Measurements from ENCODE around the gene SCML2. TPM values are rescaled to one million over a fixed set of nuclear protein-coding genes. Genes with fewer than 3 reads are reported as not detected.
"Not testable (repeated sequence)": the region's sequence is repeated elsewhere in the genome, so short reads cannot be mapped to it uniquely, and the experiment has no call there.

Gene SCML2
- 10 to 100 TPM in 2 of 4 donors, 1 to 10 TPM in 2; 7.9 to 12.4 (median 10.5) TPM for polyA plus RNA-seq (ENCODE audit: insufficient read length in 4 of 4)

DNA sequence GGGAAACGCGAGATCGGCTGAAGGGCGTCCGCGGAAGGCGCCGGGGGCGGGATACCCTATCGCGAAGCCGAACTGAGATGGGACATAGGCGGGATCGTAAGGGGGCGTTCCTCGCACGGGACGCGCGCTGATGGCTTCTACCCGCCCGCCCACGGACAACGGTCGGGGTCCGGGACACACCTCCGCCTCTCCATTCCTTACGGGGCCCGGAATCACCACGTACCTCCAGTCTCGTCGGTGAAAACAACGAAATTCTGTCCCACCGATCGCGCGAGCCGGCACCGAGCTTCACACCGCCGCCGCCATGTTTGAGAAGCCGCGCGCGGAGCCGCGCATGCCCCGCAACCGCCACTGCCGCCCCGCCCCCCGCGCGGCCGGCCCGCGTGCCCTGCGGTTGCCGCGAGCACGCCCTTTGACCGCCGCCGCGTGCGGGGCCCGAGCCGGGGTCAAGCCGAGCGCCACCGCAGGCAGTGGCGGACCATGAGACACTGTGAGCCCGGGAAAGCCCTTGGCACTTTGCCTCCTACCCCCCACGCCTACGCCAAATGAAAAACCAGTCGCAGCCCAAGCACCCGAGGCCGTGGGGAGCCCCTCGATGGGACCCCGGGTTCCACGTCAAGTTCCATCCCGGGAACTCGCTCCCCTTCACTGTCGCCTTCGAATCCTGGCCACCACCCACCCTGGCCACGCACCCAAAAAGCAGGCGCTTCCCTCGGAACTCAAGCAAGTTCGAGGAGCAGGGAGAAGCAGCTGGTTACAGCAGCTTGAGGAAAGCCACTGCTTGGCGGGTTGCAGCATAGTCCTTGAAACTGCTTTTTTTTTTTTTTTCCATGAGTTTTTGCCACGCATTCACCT is at the start of gene SCML2:
Gene SCML2 (minus strand): TSS at position 320 of the 855 bp plus-strand sequence. CDS start 20,617 bp downstream, outside the sequence.
- DNase-seq (ENCODE audit: low read depth in 4 of 4, low spot score in 2 of 4): peak in 2 of 4 donors; percentile 20 to 32

DNA sequence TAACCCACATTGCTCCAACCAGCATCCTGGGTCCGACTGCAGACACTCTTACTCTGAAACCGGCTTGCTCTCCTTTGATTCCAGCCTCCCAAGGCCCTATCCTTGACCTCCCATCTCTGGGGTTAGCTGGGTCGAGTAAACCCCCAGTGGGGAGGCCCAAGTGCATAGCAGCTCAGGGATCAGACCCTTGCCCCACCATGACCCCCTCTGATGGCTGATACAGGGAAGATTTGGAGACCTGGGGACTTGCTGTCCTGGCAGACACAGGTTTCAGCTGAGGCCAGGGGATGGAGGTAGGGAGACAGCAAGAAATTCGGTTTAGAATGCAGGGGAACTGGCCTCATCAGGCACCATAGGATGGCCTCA is 47.3 kb upstream of the SCML2 start:
- DNase-seq (ENCODE audit: low read depth in 4 of 4, low spot score in 2 of 4): no peak

DNA sequence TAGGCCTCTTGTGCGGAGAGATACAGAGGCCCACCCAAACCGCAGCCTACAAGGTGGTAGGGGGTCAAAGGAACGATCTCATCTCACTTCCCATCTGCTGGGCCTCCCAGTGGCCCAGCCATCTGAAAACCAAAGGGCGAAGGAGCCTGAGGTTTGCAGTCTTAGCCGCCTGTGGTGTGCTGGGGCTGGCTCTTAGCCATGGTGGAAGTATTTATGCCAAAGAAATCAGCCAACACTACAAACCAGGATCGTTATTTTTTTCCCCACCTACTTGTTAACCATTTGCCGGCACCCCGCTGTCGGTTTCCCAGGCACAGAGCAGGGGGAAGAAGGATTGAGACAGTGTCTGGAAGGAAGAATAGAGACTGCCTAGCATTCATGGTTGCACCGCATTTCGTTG is 40.0 kb upstream of the SCML2 start:
- DNase-seq (ENCODE audit: low read depth in 4 of 4, low spot score in 2 of 4): no peak

DNA sequence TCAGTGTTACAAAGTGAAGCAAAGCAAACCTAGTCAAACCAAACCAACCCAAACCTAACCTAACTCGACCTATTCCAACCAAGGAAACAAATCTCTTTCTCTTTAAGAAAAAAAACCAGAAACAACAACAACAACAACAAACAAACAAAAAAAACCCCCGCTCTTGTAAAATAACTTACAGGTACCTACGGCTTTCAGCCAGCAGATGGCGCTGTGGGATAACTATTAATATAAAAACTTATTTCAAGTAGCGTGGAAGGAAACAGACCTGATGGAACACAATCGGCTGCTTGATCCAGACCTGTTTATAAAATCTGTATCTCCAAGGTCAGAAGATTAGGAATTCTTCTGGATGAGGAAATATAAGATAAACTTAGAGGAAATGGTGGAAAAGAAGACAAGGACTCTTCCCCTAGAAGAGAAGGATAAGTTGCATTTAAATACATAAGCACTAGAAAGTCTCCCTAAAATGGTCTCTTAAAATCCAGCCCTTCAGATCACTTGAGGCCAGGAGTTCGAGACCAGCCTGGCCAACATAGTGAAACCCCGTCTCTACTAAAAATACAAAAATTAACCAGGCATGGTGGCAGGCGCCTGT is 36.6 kb upstream of the SCML2 start:
- peak; percentile 13 to 37 (median 16) for DNase-seq (ENCODE audit: low read depth in 4 of 4, low spot score in 2 of 4)

DNA sequence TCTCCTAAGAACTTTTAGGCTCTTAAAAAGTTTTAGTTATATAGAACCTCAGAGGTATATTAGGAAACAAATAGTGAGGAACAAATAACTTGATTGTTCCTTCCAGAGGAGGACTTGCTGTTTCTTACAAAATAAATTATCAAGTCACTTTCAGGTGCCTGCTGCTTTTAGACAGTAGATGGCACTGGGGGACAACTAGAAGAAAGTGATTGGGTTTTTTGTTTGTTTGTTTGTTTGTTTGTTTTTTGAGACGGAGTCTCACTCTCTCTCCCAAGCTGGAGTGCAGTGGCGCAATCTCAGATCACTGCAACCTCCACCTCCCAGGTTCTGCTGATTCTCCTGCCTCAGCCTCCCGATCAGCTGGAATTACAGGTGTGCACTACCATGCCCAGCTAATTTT is 35.5 kb upstream of the SCML2 start:
- no peak for DNase-seq (ENCODE audit: low read depth in 4 of 4, low spot score in 2 of 4)

DNA sequence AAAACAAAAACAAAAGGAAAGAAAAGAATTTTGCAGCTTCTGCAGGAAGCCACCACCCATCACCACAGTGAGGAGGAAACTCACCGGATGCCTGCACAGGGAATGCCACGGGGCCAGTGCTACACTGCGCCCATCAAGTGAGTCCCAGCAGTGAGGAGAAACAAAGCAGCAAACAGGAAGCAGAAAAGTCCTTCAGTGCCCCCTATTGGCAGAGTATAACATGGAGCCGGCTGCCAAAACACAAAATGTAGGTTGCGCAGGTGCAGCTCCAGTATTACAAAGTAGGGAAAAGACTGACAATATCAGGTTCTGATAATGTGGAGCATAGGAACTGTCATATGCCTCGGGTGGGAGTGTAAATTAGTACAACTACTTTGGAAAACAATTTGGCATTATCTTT is 23.3 kb upstream of the SCML2 start:
- no peak for DNase-seq (ENCODE audit: low read depth in 4 of 4, low spot score in 2 of 4)

DNA sequence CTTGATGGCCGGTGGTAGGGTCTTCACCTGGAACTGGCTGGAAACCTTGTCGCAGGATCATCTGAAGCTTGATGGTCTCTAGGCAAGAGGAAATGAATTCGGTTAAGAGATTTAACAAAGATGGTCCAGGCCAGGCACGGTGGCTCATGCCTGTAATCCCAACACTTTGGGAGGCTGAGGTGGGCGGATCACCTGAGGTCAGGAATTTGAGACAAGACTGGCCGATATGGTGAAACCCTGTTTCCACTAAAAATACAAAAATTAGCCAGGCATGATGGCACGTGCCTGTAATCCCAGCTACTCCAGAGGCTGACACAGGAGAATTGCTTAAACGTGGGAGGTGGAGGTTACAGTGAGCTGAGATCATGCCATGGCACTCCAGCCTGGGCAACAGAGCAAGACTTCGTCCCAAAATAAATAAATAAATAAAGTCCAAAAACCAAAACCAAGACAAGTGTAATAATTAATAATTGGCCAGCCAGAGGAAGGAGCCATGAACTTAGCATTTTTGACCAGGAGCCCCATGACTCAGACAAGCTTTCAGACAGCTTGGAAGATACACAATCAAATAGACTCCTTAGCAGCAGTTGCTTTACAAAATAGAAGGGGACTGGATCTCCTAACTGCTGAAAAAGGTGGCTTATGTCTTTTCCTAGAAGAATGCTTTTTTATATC is 20.8 kb upstream of the SCML2 start:
- not testable (repeated sequence) for DNase-seq (ENCODE audit: low read depth in 4 of 4, low spot score in 2 of 4)

DNA sequence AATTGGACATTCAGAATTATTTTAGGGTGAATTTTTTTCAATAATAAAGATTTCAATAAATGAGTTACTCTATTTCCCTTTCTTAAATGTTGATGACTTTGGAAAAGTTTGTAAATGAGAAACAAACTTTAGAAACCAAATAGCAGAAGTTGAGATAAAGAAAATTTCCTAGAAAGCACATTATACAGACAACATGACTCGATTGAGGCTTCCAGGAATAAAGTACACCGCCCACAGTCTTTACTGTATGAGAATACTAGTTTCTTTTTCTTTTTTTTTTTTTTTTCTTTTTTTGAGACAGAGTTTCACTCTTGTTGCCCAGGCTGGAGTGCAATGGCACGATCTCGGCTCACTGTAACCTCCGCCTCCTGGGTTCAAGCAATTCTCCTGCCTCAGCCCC is 14.6 kb upstream of the SCML2 start:
- DNase-seq (ENCODE audit: low read depth in 4 of 4, low spot score in 2 of 4): not testable (repeated sequence)

DNA sequence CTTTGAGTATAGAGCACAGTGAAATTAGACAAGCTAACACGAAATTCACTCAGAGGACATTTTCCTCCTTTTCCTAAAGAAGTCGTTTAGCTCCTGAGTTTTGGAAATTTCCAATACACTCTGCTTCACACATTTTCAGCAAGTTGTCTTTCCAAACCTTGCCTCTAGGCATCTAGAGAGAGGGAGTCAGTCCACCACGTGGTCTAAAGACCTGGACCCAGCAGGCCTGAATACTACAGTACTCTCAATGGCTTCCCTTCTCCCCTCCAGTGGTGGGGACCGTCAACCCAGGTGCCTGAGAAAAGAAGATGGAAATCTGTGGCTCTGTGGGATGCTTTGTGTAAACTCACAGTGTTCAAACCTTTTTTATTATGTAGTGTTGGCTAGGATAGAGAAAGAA is 13.9 kb upstream of the SCML2 start:
- no peak for DNase-seq (ENCODE audit: low read depth in 4 of 4, low spot score in 2 of 4)

DNA sequence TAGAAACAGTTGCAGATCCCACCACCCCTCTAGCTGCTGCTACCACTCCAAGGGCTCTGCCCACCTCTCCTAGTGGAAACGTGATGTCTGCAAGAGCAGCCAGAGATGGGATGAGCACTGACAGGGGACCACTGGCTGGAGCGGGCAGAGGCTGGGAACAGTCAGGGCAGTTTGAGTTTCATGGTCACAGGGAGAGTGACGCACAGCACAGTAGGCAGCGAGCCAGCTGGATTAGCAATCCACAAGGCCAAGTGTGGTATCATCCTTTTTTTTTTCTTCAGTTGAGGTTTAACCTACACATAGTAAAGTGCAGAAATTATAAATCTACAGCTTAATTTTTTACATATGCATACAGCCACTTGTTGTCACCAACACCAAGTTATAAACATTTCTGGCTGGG is 6.4 kb upstream of the SCML2 start:
- DNase-seq (ENCODE audit: low read depth in 4 of 4, low spot score in 2 of 4): no peak

DNA sequence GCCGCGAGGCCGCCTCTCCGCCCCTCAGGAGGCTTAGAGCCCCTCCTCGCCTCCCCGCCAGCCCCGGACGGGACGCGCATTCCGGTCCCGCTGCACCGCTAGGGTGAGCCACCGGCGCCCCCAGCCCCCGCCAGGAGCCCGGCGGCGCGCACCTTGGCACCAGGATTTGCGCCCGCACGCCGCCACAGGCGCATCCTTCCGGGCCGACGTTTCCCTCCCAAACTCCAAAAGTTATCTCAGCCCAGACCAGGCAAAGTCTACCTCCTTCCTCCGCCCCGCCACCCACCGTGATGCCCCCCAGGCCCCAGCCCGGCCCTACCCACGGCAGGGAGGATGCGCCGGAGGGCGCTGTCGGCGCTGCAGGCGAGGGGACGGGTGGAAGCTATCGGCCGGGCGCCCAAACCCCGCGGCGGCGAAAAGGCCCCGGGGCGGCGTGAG is 538 bp downstream of the SCML2 start:
- peak in 2 of 4 donors; percentile 4 to 8 for DNase-seq (ENCODE audit: low read depth in 4 of 4, low spot score in 2 of 4)

DNA sequence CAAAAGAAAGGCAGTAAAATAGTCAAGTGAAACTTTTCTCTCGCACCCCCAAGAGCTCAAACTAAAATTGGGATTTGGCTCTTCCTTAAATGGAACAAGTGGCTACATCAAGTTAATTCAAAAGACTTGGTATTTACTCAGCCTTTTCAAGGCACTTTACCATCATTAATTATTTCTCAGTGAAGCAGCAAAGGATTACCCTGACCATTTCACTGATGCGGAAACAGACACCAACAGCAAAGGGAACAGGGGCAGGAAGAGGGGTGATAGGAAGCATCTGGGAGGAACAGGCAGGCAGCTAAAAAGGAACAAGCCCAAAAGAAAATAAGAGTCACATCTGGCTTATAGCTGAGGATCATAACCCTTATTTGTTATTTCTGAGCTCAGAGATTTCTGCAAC is 2.7 kb downstream of the SCML2 start:
- DNase-seq (ENCODE audit: low read depth in 4 of 4, low spot score in 2 of 4): peak in 2 of 4 donors; percentile 2 to 3

DNA sequence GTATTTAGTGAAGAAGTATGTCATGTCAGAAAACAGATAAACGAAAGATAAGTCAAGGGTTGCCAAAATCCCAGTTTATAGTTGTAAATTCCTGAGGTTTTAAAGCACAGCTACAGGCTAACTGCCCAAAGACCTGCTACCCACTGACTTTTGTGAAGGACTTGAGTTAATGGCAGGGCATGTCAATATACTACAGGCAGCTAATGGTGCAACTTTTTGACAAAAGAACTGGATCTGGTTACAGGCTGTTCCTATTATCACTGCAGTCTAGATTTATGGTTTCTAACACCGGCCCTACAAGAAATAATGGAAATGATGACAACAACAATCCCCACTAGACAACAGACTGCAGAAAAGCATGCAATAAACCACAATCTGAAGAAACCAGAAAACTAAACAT is 6.4 kb downstream of the SCML2 start:
- DNase-seq (ENCODE audit: low read depth in 4 of 4, low spot score in 2 of 4): no peak

DNA sequence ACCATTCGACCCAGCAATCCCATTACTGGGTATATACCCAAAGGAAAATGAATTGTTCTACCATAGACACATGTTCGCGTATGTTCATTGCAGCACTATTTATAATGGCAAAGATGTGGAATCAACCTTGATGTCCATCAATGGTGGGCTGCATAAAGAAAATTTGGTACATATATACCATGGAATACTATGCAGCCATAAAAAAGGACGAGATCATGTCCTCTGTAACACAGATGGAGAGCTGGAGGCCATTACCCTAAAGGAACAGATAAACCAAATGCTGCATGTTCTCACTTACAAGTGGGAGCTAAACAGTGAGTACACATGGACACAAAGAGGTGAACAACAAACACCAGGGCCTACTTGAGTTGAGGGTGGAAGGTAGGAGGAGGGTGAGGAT is 45.1 kb downstream of the SCML2 start:
- DNase-seq (ENCODE audit: low read depth in 4 of 4, low spot score in 2 of 4): no peak

DNA sequence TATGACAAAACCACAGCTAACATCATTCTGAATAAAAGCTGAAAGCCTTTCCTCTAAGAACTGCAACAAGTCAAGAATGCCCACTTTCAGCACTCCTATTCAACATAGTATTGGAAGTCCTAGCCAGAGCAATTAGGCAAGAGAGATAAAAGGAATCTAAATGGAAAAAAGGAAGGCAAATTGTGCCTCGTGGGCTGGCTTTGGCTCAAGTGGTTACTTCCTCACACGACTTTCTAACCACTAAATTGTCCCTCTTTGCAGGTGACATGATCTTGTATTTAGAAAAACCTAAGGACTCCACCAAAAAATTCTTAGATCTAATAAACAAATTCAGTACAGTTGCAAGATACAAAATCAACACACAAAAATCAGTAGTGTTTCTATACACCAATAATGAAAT is 57.2 kb downstream of the SCML2 start:
- DNase-seq (ENCODE audit: low read depth in 4 of 4, low spot score in 2 of 4): no peak

DNA sequence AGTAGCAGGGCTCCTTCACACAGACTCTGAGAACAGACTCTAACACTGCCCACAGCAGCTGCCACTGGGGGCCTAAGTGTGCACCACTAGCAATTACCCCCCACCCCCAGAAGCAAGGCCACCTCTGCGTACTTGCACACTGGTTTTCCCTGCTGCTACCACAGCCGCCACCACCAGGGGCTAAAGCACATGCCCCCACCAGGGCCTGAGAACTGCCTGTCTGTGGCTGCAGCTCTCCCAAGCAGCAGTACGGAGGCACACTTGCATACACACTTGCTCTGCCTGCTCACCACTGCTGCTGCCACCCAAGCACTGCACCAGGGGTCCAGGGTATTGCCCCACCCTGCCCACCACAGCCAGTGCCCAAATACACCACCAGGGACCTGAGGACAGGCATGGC is 59.6 kb downstream of the SCML2 start:
- DNase-seq (ENCODE audit: low read depth in 4 of 4, low spot score in 2 of 4): no peak

DNA sequence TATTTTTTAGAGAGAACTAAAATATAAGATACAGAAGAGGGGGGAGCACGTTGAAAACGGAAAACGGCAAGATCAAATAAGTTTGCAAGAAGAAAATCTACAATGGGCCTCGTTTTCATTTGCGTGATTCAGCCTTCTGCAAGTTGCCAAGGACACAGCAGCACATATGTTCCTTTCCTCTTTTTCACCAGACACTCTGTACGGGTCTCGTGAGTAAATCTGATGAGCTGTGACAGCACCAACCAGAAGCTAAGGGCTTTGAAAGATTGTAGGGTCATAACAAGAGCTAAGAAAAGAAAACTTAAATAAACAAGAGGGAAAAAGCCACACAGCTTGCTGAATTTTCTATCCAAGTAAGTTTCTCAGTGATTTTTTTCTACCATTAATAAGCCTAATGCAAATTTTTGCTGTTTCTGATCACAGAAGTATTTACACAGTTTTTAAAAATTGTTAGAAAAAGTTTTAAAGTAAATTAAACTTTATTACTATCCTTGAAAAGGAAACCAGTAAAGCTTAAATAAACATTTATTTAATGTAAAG is 63.4 kb downstream of the SCML2 start:
- peak in 1 of 4 donors; percentile 9 for DNase-seq (ENCODE audit: low read depth in 4 of 4, low spot score in 2 of 4)

DNA sequence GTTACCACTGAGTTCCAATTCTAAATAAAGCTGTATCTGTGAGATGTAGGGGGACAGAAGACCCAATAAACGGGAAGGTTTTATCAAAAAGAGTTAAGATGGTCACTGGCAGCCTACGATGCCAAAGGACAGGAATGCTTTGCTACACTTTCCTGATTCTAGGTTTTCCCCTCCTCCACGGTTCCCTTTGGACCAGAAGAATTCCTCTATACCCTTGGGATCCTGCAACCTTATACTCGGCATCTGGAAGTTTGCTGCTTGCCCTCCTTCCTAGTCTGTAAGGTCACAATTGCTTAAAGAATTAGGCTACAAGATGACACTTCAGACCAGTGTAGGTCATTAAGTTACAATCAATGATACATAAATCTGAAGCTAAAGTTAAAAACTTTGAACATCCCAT is 64.3 kb downstream of the SCML2 start:
- DNase-seq (ENCODE audit: low read depth in 4 of 4, low spot score in 2 of 4): no peak

DNA sequence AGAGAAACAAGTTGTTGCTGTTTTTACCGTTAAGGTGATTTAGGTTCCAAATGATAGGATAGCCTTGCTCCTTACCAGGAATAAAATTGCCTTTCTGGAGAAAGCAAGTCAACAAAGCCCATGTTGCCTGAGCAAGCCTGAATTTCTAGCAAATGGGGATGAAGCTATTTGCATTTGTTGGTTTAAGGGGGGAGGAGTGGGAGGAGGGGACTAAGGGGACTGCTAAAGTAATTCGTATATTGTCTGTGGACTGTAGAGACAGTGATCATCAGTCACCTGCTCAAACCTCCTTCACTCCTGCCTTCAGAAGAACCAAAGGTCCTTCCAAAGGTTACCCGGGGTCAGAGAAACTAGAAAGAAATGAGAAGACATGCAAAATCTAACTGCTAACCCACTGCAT is 65.8 kb downstream of the SCML2 start:
- peak in 1 of 4 donors; percentile 12 for DNase-seq (ENCODE audit: low read depth in 4 of 4, low spot score in 2 of 4)

DNA sequence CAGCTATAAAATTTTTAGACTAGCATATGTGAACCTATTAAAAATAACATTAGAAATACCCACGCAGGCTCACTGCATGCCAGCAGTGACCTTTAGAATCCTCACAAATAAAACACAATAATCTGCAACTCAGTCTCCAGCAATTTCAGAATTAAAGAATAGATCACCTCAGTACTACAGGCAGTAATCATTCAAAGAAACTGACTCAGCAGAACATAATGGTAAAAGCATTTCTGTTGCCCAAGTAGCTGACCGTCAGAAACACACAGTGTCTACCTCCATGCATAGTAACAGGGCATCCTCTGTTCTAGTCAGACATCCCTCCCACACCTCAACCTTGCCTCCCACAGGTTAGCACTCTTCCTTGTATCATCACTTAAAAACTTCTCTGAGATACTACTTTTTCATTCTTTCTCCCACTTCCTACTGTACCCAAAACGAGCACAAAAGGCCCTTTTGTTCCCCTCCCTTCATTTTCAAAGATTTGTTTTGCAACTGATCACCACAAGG is 68.1 kb downstream of the SCML2 start:
- DNase-seq (ENCODE audit: low read depth in 4 of 4, low spot score in 2 of 4): no peak

DNA sequence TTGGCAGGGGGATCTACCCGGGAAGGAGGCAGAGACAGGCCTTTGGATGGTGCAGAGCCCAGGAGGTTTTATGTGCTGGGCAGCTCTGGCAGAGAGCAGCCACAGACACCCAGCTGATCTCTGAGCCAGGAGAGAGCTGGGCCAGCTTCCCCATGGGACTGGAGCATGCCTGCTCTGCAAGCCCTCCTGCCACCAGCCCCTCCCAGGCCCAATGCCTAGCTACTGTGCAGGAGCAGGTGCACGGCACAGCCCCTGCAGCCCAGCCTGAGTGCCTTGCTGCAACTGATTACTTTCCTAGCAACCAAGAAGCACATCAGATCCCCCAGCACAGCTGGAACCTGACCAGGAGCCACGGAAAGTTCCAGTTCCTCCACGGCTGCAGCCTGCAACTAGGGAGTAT is 76.0 kb downstream of the SCML2 start:
- DNase-seq (ENCODE audit: low read depth in 4 of 4, low spot score in 2 of 4): no peak

Measured in left renal cortex interstitium (tissue), 4 donors.